Gastroesophageal sphincter (tissue), 3 donors: ENCODE measurements around the gene PINK1.

Source experiments
- CTCF ChIP-seq, 4 experiments: fragments of 200-600 bp in 2 of 4; fragments of 450-650 bp in 2 of 4; sonication (generic) in 1 of 4; IDR thresholded peaks; one replicate each; pipeline ENCODE4 v1.5.1; 2017 to 2019; ENCODE audit warnings: antibody characterized with exemption in 4 of 4, mild to moderate bottlenecking in 2 of 4, moderate library complexity in 2 of 4
- EP300 ChIP-seq: sonication (generic); formaldehyde crosslinking; IDR thresholded peaks from one replicate; pipeline ENCODE4 v1.6.1; 2017; ENCODE audit warnings: antibody characterized with exemption, mild to moderate bottlenecking
- POLR2A ChIP-seq, 2 donors: fragments of 450-650 bp; IDR thresholded peaks; one replicate each; pipeline ENCODE4 v1.6.1; 2017; ENCODE audit warnings: antibody characterized with exemption in 2 of 2, mild to moderate bottlenecking in 2 of 2, moderate library complexity in 1 of 2
- POLR2AphosphoS5 ChIP-seq: sonication (generic); formaldehyde crosslinking; IDR thresholded peaks from one replicate; pipeline ENCODE4 v1.6.1; 2017; ENCODE audit warnings: antibody characterized with exemption

DNA sequence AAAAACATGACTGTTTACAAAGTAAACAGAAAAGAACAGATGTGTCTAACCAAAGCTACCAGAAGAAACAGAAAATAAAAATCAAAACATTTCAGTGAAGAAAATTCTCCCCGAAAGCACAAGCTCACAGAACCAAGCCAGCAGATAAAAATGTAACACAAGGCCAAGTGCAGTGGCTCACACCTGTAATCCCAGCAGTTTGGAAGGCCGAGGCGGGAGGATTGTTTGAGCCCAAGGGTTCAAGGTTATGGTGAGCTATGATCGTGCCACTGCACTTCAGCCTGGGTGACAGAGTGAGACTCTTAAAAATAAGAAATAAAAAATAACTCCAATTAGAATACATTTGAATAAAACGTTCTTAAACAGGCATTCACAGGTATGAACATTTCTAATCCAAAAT, 47.0 kb downstream of the PINK1 start:
- TF ChIP-seq POLR2AphosphoS5 (no peak), POLR2A (IDR thresholded peaks at IDR 0.05) (no peak), CTCF (IDR thresholded peaks at IDR 0.05) (no peak), EP300 (no peak)
